LNCaP clone FGC (cell line): ENCODE results near the gene ITGB6.

Experiments
- DNase-seq: peaks from one replicate; pipeline ENCODE4 v3.0.0-alpha.2; 2011; ENCODE audit warnings: low read depth
- H3K4me3 ChIP-seq: 2 replicates; pipeline ENCODE4 v1.5.1; 2011; ENCODE audit warnings: mild to moderate bottlenecking, low read depth, low read length, control low read depth
- TF ChIP-seq, protein P1 (sequence below): IDR thresholded peaks from 2 replicates; pipeline ENCODE4 v1.5.1; 2012; ENCODE audit warnings: mild to moderate bottlenecking; ENCODE audit not compliant: control insufficient read depth, insufficient read depth; ENCODE audit errors: extremely low read depth

ITGB6 gene

GRCh38 chr2:160077912-160078810 is 121.9 kb downstream of the ITGB6 start:
- TF ChIP-seq, protein P1, sequence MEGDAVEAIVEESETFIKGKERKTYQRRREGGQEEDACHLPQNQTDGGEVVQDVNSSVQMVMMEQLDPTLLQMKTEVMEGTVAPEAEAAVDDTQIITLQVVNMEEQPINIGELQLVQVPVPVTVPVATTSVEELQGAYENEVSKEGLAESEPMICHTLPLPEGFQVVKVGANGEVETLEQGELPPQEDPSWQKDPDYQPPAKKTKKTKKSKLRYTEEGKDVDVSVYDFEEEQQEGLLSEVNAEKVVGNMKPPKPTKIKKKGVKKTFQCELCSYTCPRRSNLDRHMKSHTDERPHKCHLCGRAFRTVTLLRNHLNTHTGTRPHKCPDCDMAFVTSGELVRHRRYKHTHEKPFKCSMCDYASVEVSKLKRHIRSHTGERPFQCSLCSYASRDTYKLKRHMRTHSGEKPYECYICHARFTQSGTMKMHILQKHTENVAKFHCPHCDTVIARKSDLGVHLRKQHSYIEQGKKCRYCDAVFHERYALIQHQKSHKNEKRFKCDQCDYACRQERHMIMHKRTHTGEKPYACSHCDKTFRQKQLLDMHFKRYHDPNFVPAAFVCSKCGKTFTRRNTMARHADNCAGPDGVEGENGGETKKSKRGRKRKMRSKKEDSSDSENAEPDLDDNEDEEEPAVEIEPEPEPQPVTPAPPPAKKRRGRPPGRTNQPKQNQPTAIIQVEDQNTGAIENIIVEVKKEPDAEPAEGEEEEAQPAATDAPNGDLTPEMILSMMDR = no peak
- peak; percentile 2 for DNase-seq
- H3K4me3 ChIP-seq = no peak overlapping the region

GRCh38 chr2:160076914-160077313 is 123.2 kb downstream of the ITGB6 start:
- DNase-seq = no peak
- TF ChIP-seq, protein P1 = no peak

GRCh38 chr2:160076241-160076640 is 123.8 kb downstream of the ITGB6 start:
- DNase-seq = no peak
- H3K4me3 ChIP-seq = no peak overlapping the region

More at GRCh38 chr2:160076914-160077313, 123.2 kb downstream of the ITGB6 start:
- no peak overlapping the region for H3K4me3 ChIP-seq

DNA sequence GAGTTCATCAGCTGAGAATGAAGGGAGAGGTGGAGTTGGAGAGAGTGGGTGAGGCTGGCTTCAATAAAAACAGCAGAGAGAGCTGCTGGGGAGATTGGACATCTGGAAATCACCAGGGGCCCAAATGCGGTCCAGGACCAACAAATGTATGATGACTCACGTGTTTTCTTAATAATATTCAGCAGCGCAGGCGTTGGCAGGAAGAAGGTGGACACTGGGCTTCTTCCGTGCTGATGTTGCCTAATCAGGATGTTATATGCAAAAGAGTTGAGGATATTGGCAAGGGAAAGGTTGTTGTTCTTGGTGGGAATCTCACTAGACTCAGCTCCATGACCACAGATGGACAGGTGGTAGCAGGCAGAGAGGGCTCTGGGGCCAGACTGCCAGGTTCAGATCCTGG is 124.9 kb downstream of the ITGB6 start:
- TF ChIP-seq, protein P1 = no peak
- H3K4me3 ChIP-seq = no peak overlapping the region
- DNase-seq = no peak

More at GRCh38 chr2:160076241-160076640, 123.8 kb downstream of the ITGB6 start:
- TF ChIP-seq, protein P1 = no peak

DNA sequence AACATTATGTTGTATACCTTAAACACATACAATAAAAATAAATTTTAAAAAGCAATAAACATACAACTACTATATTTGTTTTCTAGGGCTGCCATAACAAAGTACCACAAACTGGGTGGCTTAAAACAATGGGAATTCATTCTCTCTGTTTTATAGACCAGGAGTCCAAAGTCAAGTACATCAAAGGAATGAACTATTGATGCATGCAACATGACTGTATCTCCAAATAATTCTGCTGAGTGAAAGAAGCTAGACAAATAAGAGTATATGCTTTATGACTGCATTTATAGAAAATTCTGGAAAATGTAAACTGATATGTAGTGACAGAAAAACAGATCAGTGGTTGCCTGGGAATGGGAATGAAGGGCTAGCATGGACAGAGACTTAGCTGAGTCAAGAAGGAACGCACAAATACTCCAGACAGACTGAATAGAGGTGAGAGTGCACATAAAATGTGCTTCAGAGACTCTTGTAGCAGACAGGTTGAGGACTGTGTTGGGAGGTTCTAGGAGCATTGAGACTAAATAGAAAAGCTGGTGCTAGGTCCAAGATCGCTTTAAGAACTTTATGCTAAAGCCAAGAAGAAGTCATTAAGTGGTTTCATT is 126.7 kb downstream of the ITGB6 start:
- DNase-seq = no peak
- no peak overlapping the region for H3K4me3 ChIP-seq
- TF ChIP-seq, protein P1 = no peak

DNA sequence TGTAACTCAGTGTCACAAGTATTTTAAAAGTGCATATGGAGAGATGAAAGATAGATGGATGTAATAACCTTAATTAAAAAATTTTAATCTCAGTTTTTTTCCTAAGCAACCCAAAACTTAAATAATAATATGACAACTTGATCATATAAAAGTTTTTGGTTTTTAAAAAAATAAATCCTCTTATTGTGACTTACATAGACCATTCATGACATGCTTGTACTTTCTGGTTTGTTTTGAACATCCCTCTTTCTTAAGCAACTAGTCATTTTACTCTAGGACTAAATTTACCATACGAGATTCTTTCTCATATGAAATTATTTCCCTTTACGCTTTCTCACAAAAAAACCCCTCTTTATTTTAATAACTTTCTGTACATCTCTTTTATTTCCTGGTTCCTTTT is 131.2 kb downstream of the ITGB6 start:
- no peak overlapping the region for H3K4me3 ChIP-seq
- TF ChIP-seq, protein P1 = no peak

More for the DNA sequence above, 131.2 kb downstream of the ITGB6 start:
- DNase-seq = no peak
